Measurements from ENCODE around the gene MYL1.

GRCh38 chr2:210271300-210271699 is 43.7 kb downstream of the MYL1 start:
- TF ChIP-seq POLR2A (IDR thresholded peaks at IDR 0.05; ENCODE audit: low read length) = no peak
- no peak for TF ChIP-seq GATA1 (IDR thresholded peaks at IDR 0.05; ENCODE audit: low read depth, low read length)

Measured in erythroblast (primary cell).